GM21367 (cell line): ENCODE measurements around the gene STAP2.
"Not testable (repeated sequence)": the region's sequence is repeated elsewhere in the genome, so short reads cannot be mapped to it uniquely, and the experiment has no call there.

Experiments used
- ATAC-seq: cut with Tn5 transposase; IDR thresholded peaks from one replicate; pipeline ENCODE4 v1.9.1; 2021; ENCODE audit not compliant: unreplicated experiment

The STAP2 gene

DNA sequence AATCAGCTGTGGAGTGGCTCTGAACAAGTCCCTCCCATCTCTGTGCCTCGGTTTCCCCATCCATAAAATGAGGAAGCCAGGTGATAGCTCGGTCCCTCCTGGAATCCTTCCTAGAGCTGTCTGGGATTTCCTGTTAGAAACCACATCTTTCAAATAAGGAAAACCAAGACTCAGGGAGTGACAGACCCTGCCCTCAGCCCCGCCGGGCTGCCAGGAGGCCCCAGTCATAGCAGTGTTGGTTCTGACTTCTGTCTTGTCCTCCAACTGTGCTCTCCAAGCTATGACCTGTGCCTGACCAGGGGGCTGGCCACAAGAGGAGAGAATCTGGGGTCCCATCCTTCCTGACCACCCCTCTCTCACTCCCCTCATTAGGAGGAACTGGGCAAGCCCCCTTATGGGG lies 60.6 kb downstream of the STAP2 start:
- ATAC-seq = no peak

DNA sequence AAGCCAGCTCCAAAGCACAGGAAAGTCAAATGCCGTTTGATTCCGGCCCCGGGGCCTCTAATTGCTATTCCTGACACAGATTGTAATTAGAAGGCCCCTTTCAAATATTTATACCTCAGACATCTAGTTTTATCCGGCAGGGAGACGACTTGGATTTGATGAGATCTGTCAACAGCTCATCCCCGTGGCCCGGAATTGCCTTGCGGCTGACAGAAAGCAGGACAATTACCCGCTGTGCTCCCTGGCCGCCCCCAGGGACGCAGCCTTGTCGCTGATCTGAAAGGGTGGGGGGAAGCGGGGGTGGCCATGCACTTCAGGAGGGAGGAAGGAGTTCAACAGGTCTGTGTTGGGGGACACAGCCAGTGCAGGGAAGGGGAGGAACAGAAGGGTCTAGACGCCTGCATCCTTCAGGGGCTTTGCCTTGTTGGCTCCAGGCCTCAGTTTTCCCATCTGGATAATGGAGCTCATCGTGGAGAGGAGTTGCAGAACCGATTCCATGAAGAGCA lies 61.4 kb downstream of the STAP2 start:
- no peak for ATAC-seq

GRCh38 chr19:4274321-4274686 lies 64.3 kb downstream of the STAP2 start:
- not testable (repeated sequence) for ATAC-seq
